K562 (cell line): ENCODE data around the gene KRTAP12-2. TPM values are rescaled to one million over a fixed set of nuclear protein-coding genes. Genes with fewer than 3 reads are reported as not detected.

Experiments
- ATAC-seq: fragments of 200-7000 bp; cut with Tn5 transposase; 3 replicates; pipeline ENCODE4 v1.9.1; 2020; ENCODE audit warnings: moderate library complexity
- BruUV-seq: library from RNA; stranded (reverse); fragments of 400-500 nt; replicated peaks from 2 replicates; lab custom pipeline; 2021; lab: Mats Ljungman, UMichigan
- CTCF ChIA-PET: fragments of 300-600 bp; formaldehyde crosslinking; extraction: SDS; loops from one replicate; lab custom pipeline; 2021; ENCODE audit warnings: low intra/inter-chr PET ratio; lab: Yijun Ruan, JAX
- POLR2A ChIA-PET: fragments of 300-600, 350-650 bp; sonication (Branson Sonifier 250); formaldehyde crosslinking; extraction: SDS; loops from one replicate; lab custom pipeline; 2021; ENCODE audit warnings: antibody characterized with exemption, inconsistent platforms; lab: Yijun Ruan, JAX
- DNase-seq, 4 experiments: peaks; one replicate each; pipeline versions ENCODE4 v3.0.0 to v3.0.0-alpha.2; 2011 to 2018; ENCODE audit warnings: low spot score in 3 of 4, mixed read lengths in 3 of 4; ENCODE audit errors: extremely low read depth in 1 of 4
- FAIRE-seq: peaks from 2 replicates; lab custom pipeline; 2011; peaks lifted over from hg19 to GRCh38; lab: Jason Lieb, UNC
- H2AFZ ChIP-seq: 2 replicates; pipeline ENCODE4 v1.6.0; 2011; ENCODE audit warnings: low read depth, low read length, control low read depth, inconsistent platforms
- H3K27ac ChIP-seq: fragments of 200-600 bp; 3 replicates; pipeline ENCODE4 v1.8.0; 2011; ENCODE audit warnings: low read depth, mild to moderate bottlenecking, control low read depth, inconsistent platforms, low read length, moderate library complexity, mixed read lengths; ENCODE audit errors: extremely low read depth
- H3K27me3 ChIP-seq, 2 experiments: fragments of 300-600 bp in 1 of 2; 2 replicates in 1 of 2; 3 replicates in 1 of 2; pipeline versions ENCODE4 v1.6.0 to v1.8.0; 2011; ENCODE audit warnings: inconsistent platforms in 2 of 2, low read length in 2 of 2, mild to moderate bottlenecking in 1 of 2, mixed read lengths in 1 of 2, moderate library complexity in 1 of 2; ENCODE audit not compliant: control insufficient read depth in 2 of 2, insufficient read depth in 2 of 2
- H3K36me3 ChIP-seq: fragments of 300-600 bp; 3 replicates; pipeline ENCODE4 v1.8.0; 2011; ENCODE audit warnings: mild to moderate bottlenecking, low read length, inconsistent platforms; ENCODE audit not compliant: control insufficient read depth, insufficient read depth
- H3K4me1 ChIP-seq, 2 experiments: fragments of 200-600 bp in 1 of 2; replicated peaks in 1 of 2; 2 replicates in 1 of 2; 3 replicates in 1 of 2; pipeline versions ENCODE4 v1.5.1 to v1.8.0; 2011; ENCODE audit warnings: inconsistent platforms in 2 of 2, low read length in 2 of 2, mild to moderate bottlenecking in 1 of 2, mixed read lengths in 1 of 2, moderate library complexity in 1 of 2; ENCODE audit not compliant: control insufficient read depth in 2 of 2, insufficient read depth in 2 of 2
- H3K4me2 ChIP-seq: 2 replicates; pipeline ENCODE4 v1.6.1; 2011; ENCODE audit warnings: low read length, control low read depth, inconsistent platforms, mixed read lengths; ENCODE audit not compliant: insufficient read depth
- H3K4me3 ChIP-seq: fragments of 200-600 bp; sonication (generic), shearing (Covaris generic); 2 replicates; pipeline ENCODE4 v1.5.1; 2016; ENCODE audit warnings: control low read depth, inconsistent platforms
- H3K79me2 ChIP-seq: fragments of 200-600 bp; 3 replicates; pipeline ENCODE4 v1.8.0; 2011; ENCODE audit warnings: low read length, inconsistent platforms; ENCODE audit not compliant: control insufficient read depth, insufficient read depth
- H3K9ac ChIP-seq, 2 experiments: 2 replicates each; pipeline versions ENCODE4 v1.6.0 to v1.6.1; 2011; ENCODE audit warnings: low read depth in 2 of 2, low read length in 2 of 2, control low read depth in 1 of 2, inconsistent platforms in 1 of 2, mild to moderate bottlenecking in 1 of 2, mixed read lengths in 1 of 2; ENCODE audit not compliant: insufficient read depth in 1 of 2
- H3K9me1 ChIP-seq: one replicate; pipeline ENCODE4 v1.6.0; 2011; ENCODE audit warnings: inconsistent platforms, mild to moderate bottlenecking, low read length, moderate library complexity; ENCODE audit not compliant: control insufficient read depth, insufficient read depth
- H3K9me3 ChIP-seq: replicated peaks from 2 replicates; pipeline ENCODE4 v1.5.1; 2011; ENCODE audit warnings: low read depth, low read length, inconsistent platforms; ENCODE audit not compliant: control insufficient read depth, insufficient read depth
- H4K20me1 ChIP-seq: replicated peaks from 2 replicates; pipeline ENCODE4 v1.6.1; 2011; ENCODE audit warnings: low read length, inconsistent platforms, mixed read lengths; ENCODE audit not compliant: control insufficient read depth, insufficient read depth
- HDAC3 ChIP-seq: fragments of 450-650 bp; IDR thresholded peaks from 2 replicates; pipeline ENCODE4 v1.6.1; 2018; ENCODE audit warnings: borderline replicate concordance, mild to moderate bottlenecking, moderate library complexity; ENCODE audit not compliant: partially characterized antibody
- L3MBTL2 ChIP-seq: fragments of 450-650 bp; IDR thresholded peaks from 2 replicates; pipeline ENCODE4 v1.6.1; 2016; ENCODE audit warnings: mild to moderate bottlenecking, moderate library complexity
- PCBP2 ChIP-seq: fragments of 200-400 bp; formaldehyde crosslinking; IDR thresholded peaks from 2 replicates; pipeline ENCODE4 v1.6.1; 2018; ENCODE audit warnings: low read length, low read depth, mild to moderate bottlenecking, moderate library complexity; ENCODE audit not compliant: poor library complexity, severe bottlenecking
- PHTF2 ChIP-seq: fragments of 250-450 bp; sonication (Bioruptor Pico); IDR thresholded peaks from 2 replicates; pipeline ENCODE4 v1.5.0; 2021; ENCODE audit warnings: mild to moderate bottlenecking
- SRSF3 ChIP-seq: fragments of 200-400 bp; formaldehyde crosslinking; IDR thresholded peaks from 2 replicates; pipeline ENCODE4 v1.6.1; 2016; ENCODE audit warnings: mild to moderate bottlenecking, low read length, moderate library complexity; ENCODE audit not compliant: insufficient read depth
- TOE1 ChIP-seq, 2 experiments: fragments of 450-650 bp in 1 of 2; sonication (generic) in 1 of 2; formaldehyde crosslinking in 1 of 2; IDR thresholded peaks; 2 replicates each; pipeline versions ENCODE4 v1.7.1 to v1.8.0; 2016 to 2022; ENCODE audit warnings: borderline replicate concordance in 2 of 2, mild to moderate bottlenecking in 2 of 2, antibody characterized with exemption in 1 of 2, inconsistent platforms in 1 of 2, low read depth in 1 of 2, missing genetic modification reagents in 1 of 2, moderate library complexity in 1 of 2
- ZFP30 ChIP-seq: fragments of 250-450 bp; sonication (Bioruptor Pico); IDR thresholded peaks from 2 replicates; pipeline ENCODE4 v1.8.0; 2022; ENCODE audit warnings: moderate library complexity, mild to moderate bottlenecking, inconsistent platforms, borderline replicate concordance
- ZFPM2 ChIP-seq: fragments of 250-450 bp; sonication (Bioruptor Pico); IDR thresholded peaks from 2 replicates; pipeline ENCODE4 v1.5.1; 2022; ENCODE audit warnings: mild to moderate bottlenecking
- ZMIZ1 ChIP-seq, 2 experiments: fragments of 150-350 bp in 1 of 2; IDR thresholded peaks; 2 replicates each; pipeline ENCODE4 v1.6.1; 2012 to 2016; ENCODE audit warnings: low read depth in 2 of 2, low read length in 2 of 2, mild to moderate bottlenecking in 1 of 2, moderate library complexity in 1 of 2
- WGBS: fragments of 100-300 bp; shearing (Covaris generic); methylation state at CpG from one replicate; pipeline ENCODE4 v1.1.6; 2016; ENCODE audit warnings: low coverage, mixed read lengths; ENCODE audit not compliant: insufficient coverage; ENCODE audit errors: missing lambda C conversion rate; 5-methylcytosine and 5-hydroxymethylcytosine counted together
- in situ Hi-C: fragments of 300-500 bp; cut with MboI; formaldehyde crosslinking; loops from 4 replicates; pipeline ENCODE4 v1.15.0; 2018; ENCODE audit warnings: inconsistent platforms, mixed read lengths
- intact Hi-C: fragments of 100-400 bp; cut with micrococcal nuclease; formaldehyde crosslinking; loops from 2 replicates; pipeline ENCODE4 v1.14.2; 2022
- polyA plus RNA-seq, 8 experiments: library from polyadenylated mRNA; depleted of rRNA in 4 of 8; stranded (reverse) in 5 of 8; unstranded in 3 of 8; fragments of >200 nt; fragmentation: Nextera tagmentation in 2 of 8; fragmentation: Illumina TruSeq in 1 of 8; extraction: Ambion mirVana in 2 of 8; extraction: Trizol in 1 of 8; gene quantifications; 2 replicates each; pipeline versions ENCODE4 v1.2.1 to v1.2.3, GENCODE V29; 2011 to 2014; ENCODE audit warnings: inconsistent platforms in 1 of 8, missing spikeins in 1 of 8
- total RNA-seq, 7 experiments: library from RNA; depleted of rRNA in 6 of 7; stranded (reverse); fragments of >200 nt in 6 of 7; fragmentation: Illumina TruSeq in 2 of 7; extraction: Trizol in 2 of 7; gene quantifications; 2 replicates each; pipeline versions ENCODE4 v1.2.1 to v1.2.3, GENCODE V29; 2011 to 2021; ENCODE audit warnings: low replicate concordance in 1 of 7
- TF ChIP-seq, protein P1 (sequence below): IDR thresholded peaks from 2 replicates; pipeline ENCODE4 v1.6.1; 2011; ENCODE audit not compliant: insufficient read length; ENCODE audit errors: extremely low read depth

KRTAP12-2 gene
- total and polyA plus RNA-seq, 9 of the 15 experiments (the other 6 are each of a cell fraction or from before 2014, with no cell fraction given), result not detected

GRCh38 chr21:44625756-44626155 is 41.0 kb downstream of the KRTAP12-2 start:
- Histone ChIP-seq H3K4me2 (no peak overlapping the region), H3K4me1 (no peaks in the 10 kb centered on the region), H4K20me1 (no peaks in the 10 kb centered on the region), H3K9me3 (peaks cover 5% of the 10 kb centered on the region; the same call in 1 of the 2 replicates), H3K36me3 (no peaks in the 10 kb centered on the region), H2AFZ (no peak overlapping the region), H3K9ac (no peak overlapping the region), H3K9me1 (no peaks in the 10 kb centered on the region), H3K79me2 (no peaks in the 10 kb centered on the region), H3K27ac (no peak overlapping the region), H3K27me3 (peaks cover 0 to 6% of the 10 kb centered on the region in 2 experiments; a peak in 1 of 5 replicates), H3K4me3 (no peak overlapping the region)
- in situ Hi-C loops (no loop called here), intact Hi-C loops (no loop called here)
- ChIA-PET CTCF (no interaction called here), POLR2A (interaction anchor here (0.6 kb wide), 1 partner anchor 12 kb away, joined by 3 read pairs; no protein-coding TSS in a partner anchor)
- no peak for DNase-seq
- no peak for ATAC-seq
- no peak for FAIRE-seq
- WGBS, result 4% methylated on average over 7 of the region's 7 CpGs
- TF ChIP-seq SRSF3 (no peak), ZFP30 (CRISPR knock-in tag) (no peak), PCBP2 (no peak), PHTF2 (CRISPR knock-in tag) (no peak), L3MBTL2 (no peak), HDAC3 (no peak), ZMIZ1 (IDR thresholded peaks at IDR 0.05; ENCODE audit: low read depth in 2 of 2, low read length in 2 of 2) (no peak), ZFPM2 (no peak), TOE1 (IDR thresholded peaks at IDR 0.05; ENCODE audit: borderline replicate concordance) (no peak), TOE1 (CRISPR knock-in tag; IDR thresholded peaks at IDR 0.05; ENCODE audit: borderline replicate concordance, low read depth) (no peak)
- TF ChIP-seq, protein P1, sequence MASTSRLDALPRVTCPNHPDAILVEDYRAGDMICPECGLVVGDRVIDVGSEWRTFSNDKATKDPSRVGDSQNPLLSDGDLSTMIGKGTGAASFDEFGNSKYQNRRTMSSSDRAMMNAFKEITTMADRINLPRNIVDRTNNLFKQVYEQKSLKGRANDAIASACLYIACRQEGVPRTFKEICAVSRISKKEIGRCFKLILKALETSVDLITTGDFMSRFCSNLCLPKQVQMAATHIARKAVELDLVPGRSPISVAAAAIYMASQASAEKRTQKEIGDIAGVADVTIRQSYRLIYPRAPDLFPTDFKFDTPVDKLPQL, result no peak
- no TSS peak for BruUV-seq
